Motor neuron (in vitro differentiated cells): ENCODE measurements around the gene GRID1. TPM values are rescaled to one million over a fixed set of nuclear protein-coding genes. Genes with fewer than 3 reads are reported as not detected.

Experiments
- ATAC-seq, 8 experiments: fragments of 200-7000 bp; cut with Tn5 transposase; replicated peaks in 6 of 8; 2 replicates each; pipeline ENCODE4 v1.8.0; 2021; ENCODE audit warnings: mild to moderate bottlenecking in 8 of 8, moderate library complexity in 8 of 8
- H3K27ac ChIP-seq, 2 donors: fragments of 250-450 bp; sonication (Bioruptor Pico); 2 replicates each; pipeline ENCODE4 v1.9.0; 2021; ENCODE audit warnings: antibody characterized with exemption in 2 of 2, mild to moderate bottlenecking in 2 of 2, moderate library complexity in 1 of 2
- H3K4me1 ChIP-seq, 2 donors: fragments of 250-450 bp; sonication (Bioruptor Pico); replicated peaks in 1 of 2; 2 replicates each; pipeline ENCODE4 v1.6.1; 2021; ENCODE audit warnings: antibody characterized with exemption in 2 of 2, mild to moderate bottlenecking in 2 of 2, moderate library complexity in 1 of 2
- H3K4me3 ChIP-seq, 5 donors: fragments of 250-450 bp; sonication (Bioruptor Pico); 2 replicates each; pipeline ENCODE4 v1.9.0; 2021; ENCODE audit warnings: antibody characterized with exemption in 5 of 5, mild to moderate bottlenecking in 5 of 5, moderate library complexity in 4 of 5
- whole genome bisulfite sequencing, 10 experiments: fragments of 450-650 bp; shearing (Covaris generic); methylation state at CpG; one replicate each; pipeline ENCODE4 v1.0.0; 2022; 5-methylcytosine and 5-hydroxymethylcytosine counted together
- in situ Hi-C, 9 experiments: fragments of 400-800 bp; cut with MboI; loops; one replicate each; pipeline ENCODE4 v1.15.0; 2021; ENCODE audit warnings: low sequenced_read_pairs in 9 of 9, low pct_unique_long_range_greater_than_20kb in 2 of 9; ENCODE audit not compliant: unreplicated experiment in 9 of 9
- total RNA-seq, 8 experiments: library from RNA; unstranded; fragments of 300-600 nt; gene quantifications; 2 replicates each; pipeline versions ENCODE4 v1.2.3 to v1.2.4, GENCODE V29; 2022

Gene GRID1
- total RNA-seq, 8 experiments from 2014 or later, result 0.15 to 10.0 (median 6.0) TPM

DNA sequence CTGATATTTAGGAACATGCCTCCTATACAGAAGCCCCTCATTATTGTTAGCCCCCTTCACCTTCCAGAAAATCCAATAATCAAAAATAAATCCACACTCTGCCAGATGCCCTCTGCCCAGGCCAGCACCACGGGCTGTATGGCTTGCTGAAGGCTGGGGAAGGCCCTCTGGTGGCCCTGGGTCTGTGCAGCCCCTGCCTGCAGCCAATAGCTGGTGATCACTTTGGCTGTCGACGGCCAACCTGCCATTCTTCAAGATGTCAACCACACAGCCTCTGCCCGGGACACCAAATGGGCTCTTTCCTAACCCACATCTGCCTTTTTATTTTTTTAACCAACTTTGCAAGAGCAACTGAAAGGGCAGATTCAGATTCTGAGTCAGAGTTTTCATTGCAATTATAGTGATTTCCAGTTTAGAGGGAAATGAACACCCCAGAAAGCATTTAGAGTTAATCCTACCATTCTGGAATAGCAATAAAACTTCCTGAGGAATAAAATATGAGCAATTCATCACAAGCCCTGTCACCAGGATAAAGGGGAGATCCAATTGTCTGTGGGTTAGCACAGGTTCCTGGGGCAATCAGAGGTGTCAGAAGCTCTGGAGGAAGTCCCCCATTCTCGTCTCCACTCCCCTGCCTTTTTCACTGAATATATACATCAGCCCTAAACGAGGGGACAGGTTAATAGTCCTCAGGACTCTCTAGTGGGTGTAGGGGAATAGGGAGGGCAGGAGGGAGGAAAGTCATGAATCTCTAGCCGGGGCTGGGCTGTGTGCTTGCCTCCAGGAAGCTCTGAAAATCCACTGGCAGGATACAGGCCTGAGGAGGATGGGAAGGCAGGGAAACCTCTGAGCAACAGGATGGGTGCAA lies 211.3 kb downstream of the GRID1 start:
- peak in 6 of 8 experiments; percentile 42 to 87 (median 70) for ATAC-seq

GRCh38 chr10:86153751-86154150 lies 212.8 kb downstream of the GRID1 start:
- ATAC-seq, result no peak
- no peak overlapping the region for H3K4me3 ChIP-seq
- H3K27ac ChIP-seq, result no peak overlapping the region
- peaks cover 18 to 37% of the 10 kb centered on the region in 2 donors for H3K4me1 ChIP-seq
- WGBS, 10 experiments, result 40 to 100% (median 76%) methylated on average over 1 to 5 of the region's 9 CpGs; no CpG with 5 or more reads in 6 of the 10 experiments
- in situ Hi-C loops, result no loop called here

More for the DNA sequence above, 211.3 kb downstream of the GRID1 start:
- H3K4me1 ChIP-seq, result peaks cover 18 to 28% of the 10 kb centered on the region in 2 donors
- in situ Hi-C loops, result no loop called here
- 4 to 41% (median 25%) methylated on average over 2 to 6 of the region's 7 CpGs; no CpG with 5 or more reads in 2 of the 10 experiments for WGBS, 10 experiments
- H3K4me3 ChIP-seq, result no peak overlapping the region
- H3K27ac ChIP-seq, result peak overlapping the region in 1 of 2 donors; percentile 2

- ATAC-seq, result no peak
- H3K4me3 ChIP-seq, result no peak overlapping the region
- WGBS, 10 experiments, result 40 to 100% (median 67%) methylated on average over 1 to 3 of the region's 5 CpGs; no CpG with 5 or more reads in 6 of the 10 experiments
- H3K27ac ChIP-seq, result no peak overlapping the region
- peaks cover 18 to 37% of the 10 kb centered on the region in 2 donors for H3K4me1 ChIP-seq
- in situ Hi-C loops, result no loop called here
These were observed 213.7 kb downstream of the GRID1 start for GRCh38 chr10:86152911-86153310.

DNA sequence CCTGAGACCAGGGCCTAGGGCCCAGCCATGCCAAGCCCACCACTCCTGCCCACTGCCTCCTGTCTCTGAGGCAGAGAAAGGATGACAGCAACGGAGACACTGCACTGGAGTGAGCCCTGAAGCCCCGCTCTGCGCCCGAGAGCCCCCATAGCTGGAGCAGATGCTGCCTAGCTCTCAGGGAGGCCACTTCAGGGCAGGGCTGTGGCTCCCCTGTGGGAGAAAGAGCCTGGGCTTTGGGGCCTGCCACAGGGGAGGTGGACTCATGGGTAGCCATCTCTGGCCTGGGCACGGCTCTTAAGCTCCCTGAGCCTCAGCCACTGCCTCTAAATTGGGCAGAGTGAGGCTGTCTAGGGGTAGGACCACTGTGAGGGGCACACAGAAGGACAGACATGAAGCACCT lies 214.2 kb downstream of the GRID1 start:
- ATAC-seq, result no peak
- Histone ChIP-seq H3K4me1 (peaks cover 18 to 37% of the 10 kb centered on the region in 2 donors), H3K27ac (no peak overlapping the region), H3K4me3 (no peak overlapping the region)
- 0 to 81% methylated on average over 1 to 4 of the region's 5 CpGs; no CpG with 5 or more reads in 8 of the 10 experiments for WGBS, 10 experiments
- in situ Hi-C loops, result no loop called here

- in situ Hi-C loops, result no loop called here
- no peak overlapping the region for H3K27ac ChIP-seq
- H3K4me3 ChIP-seq, result no peak overlapping the region
- 0 to 90% (median 73%) methylated on average over 1 to 2 of the region's 5 CpGs; no CpG with 5 or more reads in 6 of the 10 experiments for WGBS, 10 experiments
- peaks cover 18 to 37% of the 10 kb centered on the region in 2 donors for H3K4me1 ChIP-seq
- no peak for ATAC-seq
These were observed 215.0 kb downstream of the GRID1 start for GRCh38 chr10:86151613-86152012.

GRCh38 chr10:86149257-86149656 lies 217.3 kb downstream of the GRID1 start:
- Histone ChIP-seq H3K27ac (no peak overlapping the region), H3K4me3 (no peak overlapping the region), H3K4me1 (peaks cover 9 to 20% of the 10 kb centered on the region in 2 donors)
- peak in 1 of 8 experiments; percentile 66 for ATAC-seq
- in situ Hi-C loops, result no loop called here
- WGBS, 10 experiments, result 0 to 83% (median 62%) methylated on average over 1 to 7 of the region's 7 CpGs

- no peak overlapping the region for H3K4me3 ChIP-seq
- ATAC-seq, result peak in 3 of 8 experiments; percentile 83 to 95 (median 92)
- in situ Hi-C loops, result no loop called here
- no peak overlapping the region for H3K27ac ChIP-seq
- WGBS, 10 experiments, result 0 to 83% (median 65%) methylated on average over 2 of the region's 2 CpGs; no CpG with 5 or more reads in 4 of the 10 experiments
- H3K4me1 ChIP-seq, result peaks cover 0 to 13% of the 10 kb centered on the region in 2 donors
These were observed 218.5 kb downstream of the GRID1 start for GRCh38 chr10:86148117-86148516.

- Histone ChIP-seq H3K4me3 (no peak overlapping the region), H3K27ac (no peak overlapping the region), H3K4me1 (no peaks in the 10 kb centered on the region)
- WGBS, 10 experiments, result 60 to 80% (median 65%) methylated on average over 1 to 2 of the region's 8 CpGs; no CpG with 5 or more reads in 7 of the 10 experiments
- ATAC-seq, result no peak
- in situ Hi-C loops, result no loop called here
These were observed 222.3 kb downstream of the GRID1 start for GRCh38 chr10:86144301-86144700.

DNA sequence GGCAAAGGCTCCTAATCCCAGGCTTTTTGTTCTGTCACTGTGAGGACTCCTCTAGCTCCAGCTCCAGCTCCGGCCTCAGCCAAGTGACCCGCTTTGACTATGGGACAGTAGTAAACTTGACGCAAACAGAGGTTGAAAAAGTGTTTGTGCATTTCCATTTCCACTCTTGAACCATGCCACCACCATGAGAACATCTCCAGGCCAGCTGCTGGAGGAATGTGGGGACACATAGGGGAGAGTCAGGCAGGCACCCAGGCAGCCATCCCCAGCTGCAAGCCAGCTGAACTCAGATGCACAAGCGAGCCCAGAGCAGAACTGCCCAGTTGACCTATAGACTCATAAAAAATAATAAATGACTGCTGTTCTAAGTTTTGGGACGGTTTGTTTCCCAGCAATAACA lies 224.7 kb downstream of the GRID1 start:
- Histone ChIP-seq H3K4me1 (no peaks in the 10 kb centered on the region), H3K27ac (no peak overlapping the region), H3K4me3 (no peak overlapping the region)
- WGBS, 10 experiments, result 29 to 100% (median 83%) methylated on average over 1 to 4 of the region's 5 CpGs; no CpG with 5 or more reads in 1 of the 10 experiments
- ATAC-seq, result no peak
- in situ Hi-C loops, result no loop called here

DNA sequence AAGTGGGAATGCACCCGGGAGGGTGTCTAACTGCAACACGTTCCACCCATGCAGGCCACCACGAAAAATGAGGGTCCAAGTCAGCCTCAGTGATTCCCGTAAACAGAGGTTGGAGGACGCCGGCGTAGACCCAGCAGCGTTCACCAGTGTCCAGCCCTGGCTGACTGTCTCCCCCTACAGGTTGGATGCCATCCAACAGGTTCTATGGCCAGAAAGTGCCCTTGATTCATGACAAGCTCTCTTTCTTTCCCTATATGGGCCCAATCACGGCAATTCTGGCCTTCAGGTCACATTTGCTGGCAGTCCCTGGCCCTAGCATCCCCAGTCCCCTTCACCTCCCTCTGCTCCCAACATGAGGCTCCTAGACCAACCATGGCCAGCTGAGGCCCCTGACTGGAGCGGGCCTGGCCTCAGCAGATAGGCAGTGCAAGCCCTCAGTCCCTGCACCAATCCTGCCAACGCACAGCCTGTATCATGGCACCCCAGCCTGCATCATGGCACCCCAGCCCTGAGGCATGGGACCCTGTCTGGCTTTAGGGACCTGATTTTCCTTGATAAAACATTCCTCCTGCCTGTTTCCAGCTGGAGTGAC lies 227.4 kb downstream of the GRID1 start:
- H3K4me1 ChIP-seq, result no peaks in the 10 kb centered on the region
- ATAC-seq, result peak in 1 of 8 experiments; percentile 31
- no peak overlapping the region for H3K4me3 ChIP-seq
- in situ Hi-C loops, result no loop called here
- H3K27ac ChIP-seq, result no peak overlapping the region
- WGBS, 10 experiments, result 20 to 97% (median 75%) methylated on average over 2 to 9 of the region's 11 CpGs; no CpG with 5 or more reads in 5 of the 10 experiments

- H3K4me3 ChIP-seq, result no peak overlapping the region
- ATAC-seq, result no peak
- H3K4me1 ChIP-seq, result no peaks in the 10 kb centered on the region
- 20 to 100% (median 87%) methylated on average over 1 to 6 of the region's 18 CpGs; no CpG with 5 or more reads in 3 of the 10 experiments for WGBS, 10 experiments
- in situ Hi-C loops, result no loop called here
- no peak overlapping the region for H3K27ac ChIP-seq
These were observed 228.0 kb downstream of the GRID1 start for GRCh38 chr10:86138551-86139065.

GRCh38 chr10:86137561-86137960 lies 229.0 kb downstream of the GRID1 start:
- no peak overlapping the region for H3K4me3 ChIP-seq
- 55 to 100% (median 84%) methylated on average over 1 to 7 of the region's 7 CpGs; no CpG with 5 or more reads in 4 of the 10 experiments for WGBS, 10 experiments
- no peaks in the 10 kb centered on the region for H3K4me1 ChIP-seq
- H3K27ac ChIP-seq, result no peak overlapping the region
- in situ Hi-C loops, result no loop called here
- no peak for ATAC-seq

GRCh38 chr10:86136934-86137333 lies 229.7 kb downstream of the GRID1 start:
- Histone ChIP-seq H3K27ac (no peak overlapping the region), H3K4me3 (no peak overlapping the region), H3K4me1 (no peaks in the 10 kb centered on the region)
- in situ Hi-C loops, result no loop called here
- WGBS, 10 experiments, result 9 to 94% (median 68%) methylated on average over 2 to 4 of the region's 4 CpGs; no CpG with 5 or more reads in 2 of the 10 experiments
- ATAC-seq, result peak in 3 of 8 experiments; percentile 68 to 90 (median 74)
